BLaER1 (cell line): ENCODE measurements around the gene FBXL3.
A peak's percentile ranks its signal among the peaks of the same experiment; 100 is the strongest.

Experiments
- H3K27ac ChIP-seq: shearing (Covaris generic); formaldehyde crosslinking; 2 replicates; pipeline ENCODE4 v1.8.1; 2022
- H3K27me3 ChIP-seq: shearing (Covaris generic); formaldehyde crosslinking; 2 replicates; pipeline ENCODE4 v1.8.1; 2022
- H3K36me3 ChIP-seq: shearing (Covaris generic); formaldehyde crosslinking; 2 replicates; pipeline ENCODE4 v1.8.1; 2022
- H3K4me1 ChIP-seq: shearing (Covaris generic); formaldehyde crosslinking; 2 replicates; pipeline ENCODE4 v1.8.1; 2022
- H3K4me2 ChIP-seq: shearing (Covaris generic); formaldehyde crosslinking; 2 replicates; pipeline ENCODE4 v1.8.1; 2022
- H3K4me3 ChIP-seq: shearing (Covaris generic); formaldehyde crosslinking; 2 replicates; pipeline ENCODE4 v1.8.1; 2022
- H3K9ac ChIP-seq: shearing (Covaris generic); formaldehyde crosslinking; 2 replicates; pipeline ENCODE4 v1.8.1; 2022
- H3K9me3 ChIP-seq: shearing (Covaris generic); formaldehyde crosslinking; 2 replicates; pipeline ENCODE4 v1.8.1; 2022
- H4K20me1 ChIP-seq: shearing (Covaris generic); formaldehyde crosslinking; 2 replicates; pipeline ENCODE4 v1.8.1; 2022
- Cebpa-rat ChIP-seq: shearing (Covaris generic); IDR thresholded peaks from 2 replicates; pipeline ENCODE4 v1.8.1; 2022

Gene FBXL3, protein sequence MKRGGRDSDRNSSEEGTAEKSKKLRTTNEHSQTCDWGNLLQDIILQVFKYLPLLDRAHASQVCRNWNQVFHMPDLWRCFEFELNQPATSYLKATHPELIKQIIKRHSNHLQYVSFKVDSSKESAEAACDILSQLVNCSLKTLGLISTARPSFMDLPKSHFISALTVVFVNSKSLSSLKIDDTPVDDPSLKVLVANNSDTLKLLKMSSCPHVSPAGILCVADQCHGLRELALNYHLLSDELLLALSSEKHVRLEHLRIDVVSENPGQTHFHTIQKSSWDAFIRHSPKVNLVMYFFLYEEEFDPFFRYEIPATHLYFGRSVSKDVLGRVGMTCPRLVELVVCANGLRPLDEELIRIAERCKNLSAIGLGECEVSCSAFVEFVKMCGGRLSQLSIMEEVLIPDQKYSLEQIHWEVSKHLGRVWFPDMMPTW

DNA sequence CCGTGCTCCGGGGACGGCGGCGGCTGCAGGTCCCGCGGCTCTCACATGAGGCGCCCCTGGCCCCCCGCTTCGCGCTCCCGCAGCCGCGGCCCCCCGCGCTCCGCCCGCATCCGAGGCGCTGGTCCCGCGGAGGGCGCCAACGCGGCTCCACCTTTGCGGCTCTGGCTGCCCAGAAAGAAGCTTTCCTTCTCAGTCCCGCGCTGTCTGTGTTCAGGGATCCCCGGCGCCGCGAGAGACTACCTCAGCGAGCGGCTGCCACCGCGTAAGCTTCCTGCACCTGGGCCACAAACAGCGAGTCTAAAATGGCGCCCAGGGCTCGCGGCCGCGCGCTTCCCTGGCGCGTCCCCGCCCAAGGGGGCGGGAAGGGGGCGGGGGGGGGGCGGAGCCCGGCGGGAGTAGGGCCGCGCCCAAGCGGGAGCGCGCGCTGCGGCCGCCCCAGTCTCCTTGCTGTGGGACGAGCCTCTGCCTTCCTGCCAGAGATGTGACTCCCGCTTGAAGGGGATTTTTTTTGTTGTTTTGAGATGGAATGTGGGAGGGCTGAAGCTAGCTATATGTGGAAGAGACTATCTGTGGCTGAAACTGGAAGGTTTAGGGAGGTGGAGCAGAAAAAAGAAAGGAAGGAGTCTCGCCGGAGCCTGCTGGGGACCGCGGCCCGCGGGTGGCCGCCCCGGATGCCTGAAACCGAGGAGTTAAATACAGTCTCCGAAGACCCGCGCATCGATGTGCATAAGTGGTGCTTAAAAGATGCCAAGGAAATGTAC, at the start of gene FBXL3:
Gene FBXL3, minus strand, starts transcription at position 299 of the 761 bp plus-strand sequence. CDS start 5,299 bp downstream, outside the sequence.
- peaks cover 41% of the 10 kb centered on the region for H3K4me1 ChIP-seq
- H3K4me2 ChIP-seq, result peak within 1 kb of the TSS; percentile 79
- H3K27ac ChIP-seq, result peak within 1 kb of the TSS; percentile 98
- H4K20me1 ChIP-seq, result peaks cover 44% of the 10 kb centered on the region
- H3K9ac ChIP-seq, result peak within 1 kb of the TSS; percentile 97
- TF ChIP-seq Cebpa-rat, result no peak
- 0 out of 2 replicates have a peak, but pooled peaks cover 8% of the 10 kb centered on the region for H3K9me3 ChIP-seq
- no peaks in the 10 kb centered on the region for H3K27me3 ChIP-seq
- peaks cover 8% of the 10 kb centered on the region for H3K36me3 ChIP-seq
- H3K4me3 ChIP-seq, result peak within 1 kb of the TSS; percentile 96

DNA sequence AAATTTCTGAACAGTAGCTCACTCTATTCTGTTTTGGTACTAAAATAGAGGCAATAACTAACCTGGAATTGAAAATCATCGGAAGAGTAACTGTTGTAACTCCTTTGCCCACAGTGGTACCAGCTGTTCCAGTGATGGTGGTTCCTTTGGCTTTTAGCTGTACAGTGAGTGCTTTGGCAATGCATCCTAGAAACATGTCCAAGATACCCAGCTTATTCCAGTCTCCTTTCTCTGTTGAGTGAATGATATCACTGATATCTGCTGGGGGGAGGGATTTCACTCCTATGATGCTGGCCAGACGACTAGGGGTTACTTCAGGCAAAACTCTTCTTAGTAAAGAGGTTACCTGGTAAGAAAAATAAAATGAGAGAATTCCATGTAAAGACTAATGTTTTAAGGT, 40.6 kb upstream of the FBXL3 start:
- Histone ChIP-seq H3K27ac (no peak overlapping the region), H3K4me2 (no peak overlapping the region), H3K27me3 (no peaks in the 10 kb centered on the region), H3K9ac (no peak overlapping the region), H3K36me3 (peaks cover 81% of the 10 kb centered on the region), H3K9me3 (no peaks in the 10 kb centered on the region), H3K4me1 (no peaks in the 10 kb centered on the region), H3K4me3 (no peak overlapping the region), H4K20me1 (no peaks in the 10 kb centered on the region)
- TF ChIP-seq Cebpa-rat, result no peak

DNA sequence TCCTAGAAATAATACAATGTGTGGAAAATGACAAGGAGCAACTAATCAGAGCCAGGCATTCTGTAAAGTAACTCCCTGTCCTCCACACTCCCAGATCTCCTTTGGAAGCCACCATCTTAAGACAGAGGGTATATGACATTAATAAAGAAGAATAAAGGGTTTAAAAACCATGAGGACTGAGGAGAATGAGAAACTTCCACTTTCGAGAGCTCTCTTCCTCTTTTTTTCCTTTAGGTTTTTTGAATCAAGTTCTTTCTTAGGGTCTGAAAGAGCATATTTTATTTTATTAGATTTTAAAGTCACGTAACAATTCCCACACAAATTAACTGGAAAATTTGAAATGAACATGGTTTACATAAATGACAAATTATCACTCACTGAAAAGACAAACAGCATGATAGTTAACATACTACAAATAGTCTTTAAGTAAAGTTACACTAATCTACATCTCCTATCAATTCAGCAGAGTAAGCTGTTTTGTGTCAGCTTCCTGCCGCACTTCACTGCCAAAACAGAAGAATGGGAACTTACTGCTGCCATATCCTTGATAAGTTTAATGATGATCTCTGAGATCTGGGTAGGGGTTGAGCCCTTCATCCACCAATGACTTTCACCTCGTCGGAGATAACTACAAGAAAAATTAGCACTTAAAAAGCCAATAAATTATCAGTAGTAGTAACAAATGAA, 38.6 kb upstream of the FBXL3 start:
- H3K4me1 ChIP-seq, result no peaks in the 10 kb centered on the region

DNA sequence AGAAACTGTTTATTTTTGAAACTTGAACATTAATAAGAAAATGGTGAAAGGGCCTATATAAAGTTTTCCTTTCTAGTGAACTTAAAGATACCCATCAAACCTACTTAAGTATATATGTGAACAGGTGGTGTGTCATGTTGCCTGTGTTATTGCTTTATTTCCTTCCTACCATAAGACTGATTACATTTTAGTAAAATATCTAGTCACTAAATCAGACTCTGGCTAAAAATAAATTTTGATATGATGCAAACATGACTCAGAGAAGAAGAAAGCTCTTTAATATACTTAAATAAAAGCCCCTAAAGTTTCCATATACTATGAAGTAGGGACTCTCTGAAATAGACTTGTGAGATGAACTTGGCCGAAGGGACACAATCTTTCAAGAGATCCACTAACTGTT, 35.1 kb upstream of the FBXL3 start:
- Histone ChIP-seq H3K27ac (no peak overlapping the region), H3K27me3 (no peaks in the 10 kb centered on the region), H3K9ac (no peak overlapping the region), H3K36me3 (peaks cover 88% of the 10 kb centered on the region), H3K9me3 (no peaks in the 10 kb centered on the region), H3K4me1 (no peaks in the 10 kb centered on the region), H4K20me1 (no peaks in the 10 kb centered on the region), H3K4me2 (no peak overlapping the region), H3K4me3 (no peak overlapping the region)
- TF ChIP-seq Cebpa-rat, result no peak

More for the DNA sequence above, 38.6 kb upstream of the FBXL3 start:
- Histone ChIP-seq H3K9me3 (no peaks in the 10 kb centered on the region), H3K27me3 (no peaks in the 10 kb centered on the region), H3K4me2 (no peak overlapping the region), H3K4me3 (no peak overlapping the region), H3K36me3 (peaks cover 93% of the 10 kb centered on the region), H3K27ac (no peak overlapping the region), H3K9ac (no peak overlapping the region), H4K20me1 (no peaks in the 10 kb centered on the region)
- no peak for TF ChIP-seq Cebpa-rat

DNA sequence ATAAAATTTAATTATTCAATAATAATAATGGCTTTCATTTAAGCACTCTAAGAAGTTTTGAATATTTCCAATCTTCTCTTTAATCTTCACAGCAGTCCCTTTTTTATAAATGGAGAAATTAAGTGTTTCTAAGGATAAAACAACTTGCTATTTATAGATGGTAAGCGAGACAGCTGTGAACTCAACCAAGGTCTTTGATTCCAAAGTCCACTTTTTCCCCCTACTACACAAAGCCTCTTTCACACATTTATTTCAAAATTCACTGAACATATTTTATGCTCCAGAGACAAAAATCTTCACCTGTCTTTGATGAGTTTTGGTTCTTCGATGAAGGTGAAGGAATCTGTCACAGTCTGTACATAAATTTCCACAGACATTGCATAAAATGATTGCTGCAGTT, 34.4 kb upstream of the FBXL3 start:
- no peaks in the 10 kb centered on the region for H3K4me1 ChIP-seq
- H3K36me3 ChIP-seq, result peaks cover 91% of the 10 kb centered on the region
- H3K4me2 ChIP-seq, result no peak overlapping the region
- no peak overlapping the region for H3K27ac ChIP-seq
- H3K9me3 ChIP-seq, result no peaks in the 10 kb centered on the region
- no peaks in the 10 kb centered on the region for H4K20me1 ChIP-seq
- no peak overlapping the region for H3K9ac ChIP-seq
- no peaks in the 10 kb centered on the region for H3K27me3 ChIP-seq
- TF ChIP-seq Cebpa-rat, result no peak
- H3K4me3 ChIP-seq, result no peak overlapping the region

DNA sequence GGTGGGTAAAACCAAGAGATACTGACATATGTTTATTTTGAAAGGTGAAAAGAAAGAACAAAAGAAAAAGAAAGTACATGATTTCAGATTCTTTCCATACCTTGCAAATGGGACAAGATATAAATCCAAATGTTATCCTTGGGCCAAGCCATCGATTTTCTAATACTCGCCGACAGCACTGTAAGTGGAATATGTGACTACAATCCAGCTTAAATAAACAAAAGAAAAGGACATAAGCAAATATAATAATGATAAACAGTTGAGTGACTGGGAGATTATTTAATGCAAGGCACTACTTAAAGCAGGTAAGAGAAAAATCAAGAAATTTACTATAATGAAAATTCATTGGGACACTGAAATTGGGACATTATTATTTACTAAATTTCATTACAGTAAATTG, 29.9 kb upstream of the FBXL3 start:
- H3K9ac ChIP-seq, result no peak overlapping the region
- TF ChIP-seq Cebpa-rat, result no peak
- H3K4me2 ChIP-seq, result no peak overlapping the region
- H3K36me3 ChIP-seq, result peaks cover 92% of the 10 kb centered on the region
- H3K27me3 ChIP-seq, result no peaks in the 10 kb centered on the region
- H3K4me3 ChIP-seq, result no peak overlapping the region
- H3K27ac ChIP-seq, result no peak overlapping the region
- H3K4me1 ChIP-seq, result no peaks in the 10 kb centered on the region
- H3K9me3 ChIP-seq, result no peaks in the 10 kb centered on the region
- no peaks in the 10 kb centered on the region for H4K20me1 ChIP-seq

DNA sequence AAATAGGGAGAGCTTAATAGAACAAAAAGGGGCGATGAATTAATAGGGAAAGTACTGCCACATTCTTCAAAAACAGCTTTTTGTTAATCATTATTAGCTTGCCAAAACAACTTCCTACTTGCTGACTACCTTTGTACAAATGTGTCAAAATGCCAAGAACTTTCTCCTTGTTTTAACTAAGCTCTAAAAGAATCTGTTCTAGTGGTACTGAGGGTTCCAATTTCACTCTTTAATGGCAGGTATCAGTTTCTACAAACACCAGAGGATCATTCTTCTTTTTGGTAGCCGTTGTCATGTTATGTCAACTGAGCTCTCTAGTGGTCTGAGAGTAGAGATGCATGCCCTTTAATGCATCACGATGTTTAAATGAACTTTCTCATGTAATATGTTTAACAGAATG, 29.4 kb upstream of the FBXL3 start:
- no peaks in the 10 kb centered on the region for H3K27me3 ChIP-seq
- H3K36me3 ChIP-seq, result peaks cover 91% of the 10 kb centered on the region
- TF ChIP-seq Cebpa-rat, result no peak
- no peak overlapping the region for H3K4me3 ChIP-seq
- no peak overlapping the region for H3K4me2 ChIP-seq
- H3K9me3 ChIP-seq, result no peaks in the 10 kb centered on the region
- no peaks in the 10 kb centered on the region for H4K20me1 ChIP-seq
- no peak overlapping the region for H3K9ac ChIP-seq
- no peak overlapping the region for H3K27ac ChIP-seq
- H3K4me1 ChIP-seq, result no peaks in the 10 kb centered on the region

DNA sequence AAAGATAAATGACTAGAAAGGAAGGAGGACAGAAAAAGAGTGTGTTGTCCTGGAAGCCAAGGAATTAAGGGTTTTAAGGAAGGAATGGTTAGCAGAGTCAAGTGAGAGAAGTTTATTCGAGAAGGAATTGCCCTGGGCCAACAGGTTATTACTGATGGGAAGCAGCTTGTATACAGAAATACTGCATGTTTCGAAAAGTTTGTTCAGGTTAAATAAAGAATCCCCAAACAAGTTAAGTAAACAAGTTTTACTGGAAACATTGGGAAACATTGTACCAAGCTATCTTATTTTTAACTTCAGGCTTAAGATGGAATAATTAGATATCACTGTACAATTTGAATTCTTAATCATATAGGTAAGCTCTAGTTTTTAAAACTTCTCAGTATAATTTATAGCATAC, 28.2 kb upstream of the FBXL3 start:
- Histone ChIP-seq H3K9me3 (no peaks in the 10 kb centered on the region), H3K4me3 (no peak overlapping the region), H3K27ac (no peak overlapping the region), H4K20me1 (no peaks in the 10 kb centered on the region), H3K36me3 (peaks cover 91% of the 10 kb centered on the region), H3K27me3 (no peaks in the 10 kb centered on the region), H3K4me1 (no peaks in the 10 kb centered on the region), H3K4me2 (no peak overlapping the region), H3K9ac (no peak overlapping the region)
- TF ChIP-seq Cebpa-rat, result no peak

DNA sequence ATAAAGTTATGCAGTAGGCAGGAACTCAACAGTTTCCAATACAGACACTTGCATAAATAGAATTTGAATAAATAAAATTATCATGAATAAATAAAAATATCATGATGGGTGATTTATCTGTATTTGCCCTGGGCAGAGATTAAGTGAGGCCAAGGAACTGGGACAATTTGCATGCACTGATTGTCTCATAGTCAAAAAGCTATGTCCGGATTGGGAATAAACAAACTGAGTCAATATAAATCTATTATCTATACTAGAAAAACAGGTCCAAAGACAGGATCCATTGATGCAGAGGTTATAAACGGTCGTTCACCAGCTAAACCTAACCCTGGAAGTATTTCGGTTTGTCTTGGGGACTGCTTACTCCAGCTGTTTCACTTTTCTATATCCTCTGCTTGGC, 26.2 kb upstream of the FBXL3 start:
- H4K20me1 ChIP-seq, result no peaks in the 10 kb centered on the region
- H3K9ac ChIP-seq, result no peak overlapping the region
- no peaks in the 10 kb centered on the region for H3K9me3 ChIP-seq
- no peaks in the 10 kb centered on the region for H3K4me1 ChIP-seq
- no peak overlapping the region for H3K4me3 ChIP-seq
- no peak overlapping the region for H3K27ac ChIP-seq
- no peak overlapping the region for H3K4me2 ChIP-seq
- peaks cover 94% of the 10 kb centered on the region for H3K36me3 ChIP-seq
- TF ChIP-seq Cebpa-rat, result no peak
- H3K27me3 ChIP-seq, result no peaks in the 10 kb centered on the region

DNA sequence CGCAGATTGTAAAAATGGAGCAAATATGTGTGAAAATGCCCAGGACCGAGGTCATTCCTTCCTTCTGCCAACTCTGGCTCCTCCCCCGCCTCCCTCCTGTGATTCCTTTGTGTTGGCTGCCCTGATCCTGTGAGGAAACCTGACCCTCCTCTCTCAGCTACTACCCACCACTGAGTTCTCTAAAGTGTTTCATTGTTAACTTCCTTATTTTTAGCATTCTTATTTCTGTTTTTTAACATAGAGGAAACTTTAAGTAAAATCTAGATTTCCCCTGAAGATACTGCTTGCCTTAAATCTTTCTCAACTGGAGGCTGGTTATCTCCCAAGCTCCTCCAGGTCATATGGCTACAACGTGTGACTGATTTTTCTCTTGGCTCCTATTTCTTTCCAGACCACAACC, 21.7 kb upstream of the FBXL3 start:
- H3K9ac ChIP-seq, result no peak overlapping the region
- H3K27ac ChIP-seq, result no peak overlapping the region
- peaks cover 94% of the 10 kb centered on the region for H3K36me3 ChIP-seq
- TF ChIP-seq Cebpa-rat, result no peak
- H3K9me3 ChIP-seq, result no peaks in the 10 kb centered on the region
- H3K27me3 ChIP-seq, result no peaks in the 10 kb centered on the region
- H3K4me2 ChIP-seq, result no peak overlapping the region
- no peaks in the 10 kb centered on the region for H4K20me1 ChIP-seq
- no peaks in the 10 kb centered on the region for H3K4me1 ChIP-seq
- no peak overlapping the region for H3K4me3 ChIP-seq
